T-helper 1 cell treated with Interleukin-12 subunit alpha and Interleukin-12 subunit beta and Interleukin-4 antibody, amounts not matched to agents 30 μg/mL and 1 μg/mL, for 36 hours (primary cell): ENCODE measurements around the gene MIA3.
"Not testable (repeated sequence)": the region's sequence is repeated elsewhere in the genome, so short reads cannot be mapped to it uniquely, and the experiment has no call there.

Experiments used
- H3K27ac Mint-ChIP-seq: one replicate; pipeline ENCODE4 v1.8.0; 2021; ENCODE audit warnings: mild to moderate bottlenecking, mixed read lengths
- H3K27me3 Mint-ChIP-seq: one replicate; pipeline ENCODE4 v1.8.0; 2021; ENCODE audit warnings: low read depth, mixed read lengths
- H3K36me3 Mint-ChIP-seq: one replicate; pipeline ENCODE4 v1.8.0; 2021; ENCODE audit warnings: low read depth, mixed read lengths
- H3K4me1 Mint-ChIP-seq: one replicate; pipeline ENCODE4 v1.8.0; 2021; ENCODE audit warnings: low read depth, mixed read lengths
- H3K4me3 Mint-ChIP-seq: one replicate; pipeline ENCODE4 v1.8.0; 2021; ENCODE audit warnings: mild to moderate bottlenecking, moderate library complexity, mixed read lengths
- H3K9me3 Mint-ChIP-seq: one replicate; pipeline ENCODE4 v1.8.0; 2021; ENCODE audit warnings: mixed read lengths

MIA3 gene

DNA sequence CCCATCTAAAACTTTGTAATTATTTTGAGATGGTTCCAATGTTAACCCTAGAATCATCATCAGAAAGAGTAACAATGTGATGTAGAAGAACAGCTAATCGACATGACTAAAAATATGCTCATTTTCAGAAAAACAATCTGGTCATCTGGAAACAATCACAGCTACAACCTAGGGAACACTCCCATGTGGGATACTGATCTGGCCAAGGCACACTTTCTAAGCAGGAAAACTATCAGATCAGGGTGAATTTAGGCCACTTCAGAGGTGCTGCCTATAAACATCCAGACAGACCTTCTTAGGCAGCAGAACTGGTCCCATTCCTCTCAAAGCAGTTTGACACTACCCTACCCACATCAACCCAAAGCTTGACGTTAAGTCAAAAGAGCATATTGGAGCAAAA lies 51.2 kb downstream of the MIA3 start:
- peaks cover 42% of the 10 kb centered on the region for H3K36me3 Mint-ChIP-seq

DNA sequence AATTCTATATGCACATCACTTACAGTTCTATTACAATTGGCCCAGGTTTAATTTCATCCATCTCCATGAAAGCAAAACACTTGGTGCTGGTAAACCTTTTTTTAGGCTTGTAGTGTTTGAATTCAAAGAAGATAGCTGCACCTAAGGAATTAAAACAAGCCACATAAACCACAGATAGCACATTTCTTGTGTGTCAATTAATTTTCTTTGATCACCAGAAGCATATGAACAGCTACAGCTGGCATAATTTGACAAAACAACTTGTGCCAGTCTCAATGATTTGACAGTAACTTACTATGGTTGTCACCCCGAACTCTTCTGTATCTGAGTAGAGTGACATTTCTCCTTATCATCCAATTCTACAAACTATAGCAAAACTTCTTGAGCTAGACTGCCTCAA lies 52.2 kb downstream of the MIA3 start:
- H3K4me3 Mint-ChIP-seq = no peak overlapping the region

More for the DNA sequence above, 51.2 kb downstream of the MIA3 start:
- not testable (repeated sequence) for H3K27ac Mint-ChIP-seq, H3K9me3 Mint-ChIP-seq, H3K4me3 Mint-ChIP-seq, H3K27me3 Mint-ChIP-seq
- peaks cover 12% of the 10 kb centered on the region for H3K4me1 Mint-ChIP-seq

DNA sequence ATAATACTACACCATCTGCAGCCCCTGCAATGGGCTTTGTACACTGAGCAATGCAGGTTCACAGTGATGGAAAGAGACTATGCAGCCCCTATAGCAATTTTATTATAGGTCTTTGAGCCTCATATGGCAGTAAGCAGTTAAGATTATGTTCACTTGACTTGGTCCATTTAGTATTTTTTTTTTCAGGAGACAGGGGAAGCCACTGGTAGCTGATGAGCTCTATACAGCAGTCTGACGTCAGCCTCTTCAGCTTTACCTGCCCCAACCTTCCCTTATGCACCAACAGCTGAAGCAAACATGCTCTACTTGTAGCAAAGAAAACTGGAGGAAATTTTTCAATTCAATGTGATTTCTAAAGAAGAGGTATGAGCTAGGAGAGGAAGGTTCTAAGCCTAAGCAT lies 62.2 kb downstream of the MIA3 start:
- H3K36me3 Mint-ChIP-seq = peaks cover 20% of the 10 kb centered on the region
- H3K27ac Mint-ChIP-seq = no peak overlapping the region
- no peaks in the 10 kb centered on the region for H3K9me3 Mint-ChIP-seq
- no peaks in the 10 kb centered on the region for H3K27me3 Mint-ChIP-seq
- no peaks in the 10 kb centered on the region for H3K4me1 Mint-ChIP-seq
- no peak overlapping the region for H3K4me3 Mint-ChIP-seq

More for the DNA sequence above, 52.2 kb downstream of the MIA3 start:
- Mint-ChIP-seq H3K9me3 (no peaks in the 10 kb centered on the region), H3K36me3 (peaks cover 38% of the 10 kb centered on the region), H3K27ac (no peak overlapping the region), H3K27me3 (no peaks in the 10 kb centered on the region), H3K4me1 (peaks cover 12% of the 10 kb centered on the region)

DNA sequence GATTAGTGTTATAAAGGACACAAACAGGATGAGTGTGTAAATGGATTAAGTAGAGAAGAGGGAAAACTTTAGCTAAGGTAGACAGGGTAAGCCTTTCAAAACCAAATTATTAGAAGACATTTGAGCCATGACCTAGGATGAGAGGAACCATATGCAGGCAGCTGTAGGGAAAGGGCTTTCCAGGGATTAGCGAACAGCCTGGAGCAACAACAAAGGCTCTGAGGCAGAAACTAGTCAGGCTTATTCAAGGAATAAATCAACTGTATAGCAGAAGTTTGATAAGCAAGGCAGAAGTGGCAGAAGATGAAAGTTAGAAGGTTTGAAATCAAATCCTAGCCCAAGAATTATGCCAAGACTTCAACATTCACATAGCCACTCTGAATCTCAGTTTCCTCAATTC lies 73.1 kb downstream of the MIA3 start:
- Mint-ChIP-seq H3K27ac (no peak overlapping the region), H3K4me1 (peaks cover 6% of the 10 kb centered on the region), H3K27me3 (no peaks in the 10 kb centered on the region), H3K4me3 (no peak overlapping the region), H3K9me3 (no peaks in the 10 kb centered on the region), H3K36me3 (peaks cover 15% of the 10 kb centered on the region)

DNA sequence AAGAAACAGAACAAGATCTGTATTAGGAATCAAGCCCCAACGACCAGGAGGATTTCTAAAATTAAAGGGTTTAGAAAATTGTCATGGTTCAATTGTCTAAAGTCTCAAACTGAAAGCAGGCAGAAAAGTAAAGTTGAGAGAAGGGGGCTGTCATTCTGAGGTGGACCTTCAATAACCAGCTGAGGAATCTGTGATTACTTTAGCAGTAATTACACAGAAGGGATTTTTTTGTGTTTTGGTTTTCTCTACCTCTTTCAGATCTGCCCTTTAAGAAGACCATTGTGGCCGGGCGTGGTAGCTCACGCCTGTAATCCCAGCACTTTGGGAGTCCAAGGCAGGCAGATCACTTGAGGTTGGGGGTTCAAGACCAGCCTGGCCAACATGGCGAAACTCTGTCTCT lies 77.0 kb downstream of the MIA3 start:
- no peak overlapping the region for H3K4me3 Mint-ChIP-seq

DNA sequence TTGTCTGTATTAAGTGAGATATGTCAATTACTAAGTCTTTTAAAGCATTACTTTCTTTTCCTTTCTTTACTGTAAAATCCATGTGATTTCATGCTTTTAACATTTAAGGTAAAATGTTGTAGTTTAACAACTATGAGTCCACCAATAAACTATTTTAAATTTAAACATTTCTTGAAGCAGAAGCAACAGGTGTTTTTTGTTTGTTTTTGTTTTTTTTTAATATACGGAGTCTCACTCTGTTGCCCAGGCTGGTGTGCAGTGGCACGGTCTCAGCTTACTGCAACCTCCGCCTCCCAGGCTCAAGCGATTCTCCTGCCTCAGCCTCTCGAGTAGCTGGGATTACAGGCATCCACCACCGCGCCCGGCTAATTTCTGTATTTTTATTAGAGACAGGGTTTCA lies 78.8 kb downstream of the MIA3 start:
- Mint-ChIP-seq H3K27me3 (no peaks in the 10 kb centered on the region), H3K9me3 (no peaks in the 10 kb centered on the region), H3K4me1 (peaks cover 6% of the 10 kb centered on the region), H3K27ac (no peak overlapping the region), H3K4me3 (no peak overlapping the region), H3K36me3 (peaks cover 21% of the 10 kb centered on the region)

More for the DNA sequence above, 77.0 kb downstream of the MIA3 start:
- peaks cover 7% of the 10 kb centered on the region for H3K4me1 Mint-ChIP-seq
- H3K36me3 Mint-ChIP-seq = peaks cover 16% of the 10 kb centered on the region
- no peaks in the 10 kb centered on the region for H3K9me3 Mint-ChIP-seq
- H3K27me3 Mint-ChIP-seq = no peaks in the 10 kb centered on the region
- no peak overlapping the region for H3K27ac Mint-ChIP-seq

DNA sequence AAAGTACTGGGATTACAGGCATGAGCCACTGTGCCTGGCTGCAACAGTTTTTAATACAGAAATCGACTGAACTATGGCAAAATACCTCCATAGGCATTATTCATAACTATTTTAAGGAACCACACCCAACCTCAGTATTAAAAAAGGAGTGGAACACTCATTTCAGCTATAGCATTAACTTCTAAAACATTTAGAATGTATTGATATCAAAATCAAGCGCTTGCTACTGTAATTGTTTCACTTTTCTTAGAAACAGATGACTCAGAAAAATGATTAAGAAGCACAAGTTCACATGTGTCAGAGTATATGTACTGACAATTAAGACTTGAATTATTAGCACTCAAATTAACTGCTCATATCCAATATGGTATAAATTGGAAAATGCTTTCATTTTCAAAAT lies 79.3 kb downstream of the MIA3 start:
- Mint-ChIP-seq H3K27ac (no peak overlapping the region), H3K9me3 (no peaks in the 10 kb centered on the region), H3K4me1 (peaks cover 6% of the 10 kb centered on the region), H3K4me3 (no peak overlapping the region), H3K36me3 (peaks cover 22% of the 10 kb centered on the region), H3K27me3 (no peaks in the 10 kb centered on the region)

DNA sequence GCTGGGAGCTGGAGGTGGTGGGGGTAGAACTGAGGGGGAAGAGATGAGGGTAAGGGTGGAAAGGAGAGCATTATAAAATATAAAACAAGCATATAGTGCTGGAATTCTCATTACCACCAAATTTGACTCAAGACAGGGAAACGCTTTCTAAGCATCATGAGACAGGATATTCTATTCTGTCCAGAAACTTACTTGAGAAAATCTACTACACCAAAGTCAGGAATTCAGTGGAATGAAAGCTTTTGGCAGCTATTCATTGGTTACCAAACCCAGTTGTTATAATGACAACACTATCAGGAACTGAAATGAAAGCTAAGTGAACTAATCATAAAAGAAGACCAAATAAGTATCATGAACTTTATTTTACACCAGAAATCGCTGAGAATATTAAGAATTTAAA lies 79.9 kb downstream of the MIA3 start:
- H3K36me3 Mint-ChIP-seq = peaks cover 25% of the 10 kb centered on the region
- H3K9me3 Mint-ChIP-seq = no peaks in the 10 kb centered on the region
- H3K27ac Mint-ChIP-seq = no peak overlapping the region
- no peak overlapping the region for H3K4me3 Mint-ChIP-seq
- peaks cover 4% of the 10 kb centered on the region for H3K4me1 Mint-ChIP-seq
- H3K27me3 Mint-ChIP-seq = no peaks in the 10 kb centered on the region

DNA sequence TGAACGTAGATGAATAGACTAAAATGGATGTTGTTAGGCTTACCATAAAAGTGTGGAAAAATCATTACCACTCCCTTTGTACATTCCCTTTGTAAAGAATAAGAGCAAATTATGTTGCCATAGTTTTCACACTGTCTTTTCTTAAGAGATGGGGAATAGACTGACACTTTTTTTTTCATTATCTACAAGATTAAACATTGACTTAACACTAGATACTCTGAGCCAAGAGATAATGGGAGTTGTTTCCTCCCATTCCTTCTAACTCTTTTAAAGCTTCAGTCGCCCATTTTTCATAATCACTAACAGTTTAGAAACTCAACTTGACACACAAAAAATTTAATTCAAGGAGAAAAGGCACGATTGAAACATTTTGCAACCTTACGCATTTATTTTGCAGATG lies 84.3 kb downstream of the MIA3 start:
- Mint-ChIP-seq H3K4me1 (peaks cover 17% of the 10 kb centered on the region), H3K4me3 (no peak overlapping the region), H3K36me3 (peaks cover 46% of the 10 kb centered on the region), H3K27ac (no peak overlapping the region), H3K27me3 (no peaks in the 10 kb centered on the region), H3K9me3 (peaks cover 3% of the 10 kb centered on the region)

DNA sequence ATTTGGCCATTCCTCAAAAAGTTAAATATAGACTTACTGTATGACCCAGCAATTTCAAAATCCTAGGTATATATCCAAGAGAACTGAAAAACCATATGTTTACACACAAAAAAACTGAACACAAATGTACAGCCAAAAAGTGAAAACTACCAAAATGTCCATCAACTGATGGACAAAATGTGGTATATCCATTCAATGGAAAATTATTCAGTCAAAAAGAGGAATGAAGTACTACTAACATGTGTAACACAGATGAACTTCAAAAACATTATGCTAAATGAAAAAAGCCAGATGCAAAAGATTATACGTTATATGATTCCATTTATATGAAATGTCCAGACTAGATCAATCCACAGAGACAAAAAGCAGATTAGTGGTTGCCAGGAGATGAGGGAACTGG lies 86.4 kb downstream of the MIA3 start:
- H3K27me3 Mint-ChIP-seq = no peaks in the 10 kb centered on the region
- H3K9me3 Mint-ChIP-seq = peaks cover 3% of the 10 kb centered on the region
- H3K4me1 Mint-ChIP-seq = peaks cover 24% of the 10 kb centered on the region
- H3K4me3 Mint-ChIP-seq = no peak overlapping the region
- peaks cover 50% of the 10 kb centered on the region for H3K36me3 Mint-ChIP-seq
- H3K27ac Mint-ChIP-seq = no peak overlapping the region

DNA sequence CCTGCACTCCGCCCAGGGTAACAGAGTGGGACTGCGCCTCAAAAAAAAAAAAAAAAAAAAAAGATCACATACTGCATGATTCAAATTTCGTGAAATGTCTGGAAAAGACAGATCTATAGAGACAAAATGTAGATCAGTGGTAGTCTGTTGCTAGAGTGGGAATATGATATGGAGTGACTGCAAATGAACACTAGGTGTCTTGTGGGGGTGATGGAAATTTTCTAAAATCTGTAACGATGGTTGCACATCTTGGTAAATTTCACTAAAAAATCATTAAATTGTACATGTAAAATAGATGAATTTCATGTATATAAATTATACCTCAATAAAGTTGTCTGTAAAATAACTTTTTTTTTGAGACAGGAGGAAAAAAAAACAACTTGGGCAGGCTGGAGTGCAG lies 88.9 kb downstream of the MIA3 start:
- H3K36me3 Mint-ChIP-seq = peaks cover 53% of the 10 kb centered on the region
- no peaks in the 10 kb centered on the region for H3K27me3 Mint-ChIP-seq
- H3K4me3 Mint-ChIP-seq = no peak overlapping the region
- H3K27ac Mint-ChIP-seq = no peak overlapping the region
- H3K4me1 Mint-ChIP-seq = peaks cover 38% of the 10 kb centered on the region
- peaks cover 3% of the 10 kb centered on the region for H3K9me3 Mint-ChIP-seq

DNA sequence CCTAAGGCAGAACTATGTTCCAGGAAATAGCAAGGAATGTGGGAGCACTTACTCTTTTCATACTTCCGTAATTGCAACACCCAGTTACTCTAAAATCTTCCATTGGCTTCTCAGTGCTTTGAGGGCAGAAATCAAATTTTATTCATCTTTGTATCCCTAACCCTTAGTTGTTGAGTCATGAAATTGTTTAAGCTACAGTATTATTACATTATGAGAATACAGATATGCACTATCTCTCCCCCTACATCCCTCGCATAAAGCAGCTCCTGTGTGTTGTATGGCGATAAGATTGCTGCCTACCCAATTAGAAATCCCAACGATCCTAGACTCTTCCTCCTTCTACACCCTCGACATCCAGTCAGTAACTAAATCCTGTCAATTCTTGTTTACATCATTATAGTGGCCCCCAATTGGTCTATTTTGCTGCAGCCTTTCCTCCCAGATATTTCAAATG lies 91.8 kb downstream of the MIA3 start:
- H3K36me3 Mint-ChIP-seq = peaks cover 37% of the 10 kb centered on the region
- no peak overlapping the region for H3K4me3 Mint-ChIP-seq
- no peaks in the 10 kb centered on the region for H3K27me3 Mint-ChIP-seq
- H3K9me3 Mint-ChIP-seq = no peaks in the 10 kb centered on the region
- H3K27ac Mint-ChIP-seq = no peak overlapping the region
- H3K4me1 Mint-ChIP-seq = peaks cover 35% of the 10 kb centered on the region

DNA sequence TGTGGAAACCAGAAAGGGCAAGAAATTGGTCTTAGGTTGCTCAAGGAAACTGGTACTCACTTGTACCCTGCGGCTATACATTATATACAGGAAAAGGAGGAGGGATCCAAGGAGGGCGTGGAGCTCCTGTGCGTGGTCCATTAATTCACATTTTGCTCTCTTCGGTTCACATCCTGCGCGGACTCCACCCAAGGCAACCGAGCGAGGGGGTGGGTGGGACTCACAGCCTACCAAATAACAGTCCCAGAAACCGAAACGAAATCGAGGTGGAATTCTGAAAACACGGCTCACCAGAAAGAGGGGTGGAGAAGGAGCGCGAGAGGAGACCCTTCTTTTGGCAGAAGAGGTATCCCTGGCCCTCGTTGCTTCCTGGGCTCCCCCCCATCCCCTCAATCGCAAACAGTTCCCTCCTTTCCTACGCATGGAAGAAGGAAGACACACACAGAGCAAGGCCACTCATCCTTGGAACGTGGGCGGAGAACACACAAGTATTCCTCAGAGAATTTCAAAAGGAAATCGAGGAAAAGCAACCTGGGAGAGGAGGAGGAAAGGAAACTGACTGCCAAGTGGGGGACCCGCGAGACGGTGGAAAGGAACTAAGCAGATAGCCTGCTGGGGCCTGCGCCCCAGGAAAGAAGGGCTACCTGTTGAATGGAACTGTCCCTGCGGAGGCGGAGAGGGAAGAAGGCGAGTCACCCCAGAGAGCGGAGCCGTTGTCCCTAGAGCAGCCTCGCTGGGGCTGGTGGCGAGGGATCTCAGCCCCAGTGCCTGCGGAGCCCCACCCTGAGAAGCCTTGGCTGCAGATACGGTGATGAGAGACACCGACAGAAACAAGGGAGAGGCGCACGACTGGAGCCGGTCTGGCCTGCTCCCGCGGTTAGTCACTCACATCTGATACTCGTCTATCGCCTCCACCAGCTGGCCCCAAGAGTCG lies 93.7 kb downstream of the MIA3 start:
- Mint-ChIP-seq H3K27me3 (no peaks in the 10 kb centered on the region), H3K4me3 (peak overlapping the region; percentile 94), H3K4me1 (peaks cover 34% of the 10 kb centered on the region), H3K36me3 (peaks cover 32% of the 10 kb centered on the region), H3K27ac (peak overlapping the region; percentile 99), H3K9me3 (no peaks in the 10 kb centered on the region)

DNA sequence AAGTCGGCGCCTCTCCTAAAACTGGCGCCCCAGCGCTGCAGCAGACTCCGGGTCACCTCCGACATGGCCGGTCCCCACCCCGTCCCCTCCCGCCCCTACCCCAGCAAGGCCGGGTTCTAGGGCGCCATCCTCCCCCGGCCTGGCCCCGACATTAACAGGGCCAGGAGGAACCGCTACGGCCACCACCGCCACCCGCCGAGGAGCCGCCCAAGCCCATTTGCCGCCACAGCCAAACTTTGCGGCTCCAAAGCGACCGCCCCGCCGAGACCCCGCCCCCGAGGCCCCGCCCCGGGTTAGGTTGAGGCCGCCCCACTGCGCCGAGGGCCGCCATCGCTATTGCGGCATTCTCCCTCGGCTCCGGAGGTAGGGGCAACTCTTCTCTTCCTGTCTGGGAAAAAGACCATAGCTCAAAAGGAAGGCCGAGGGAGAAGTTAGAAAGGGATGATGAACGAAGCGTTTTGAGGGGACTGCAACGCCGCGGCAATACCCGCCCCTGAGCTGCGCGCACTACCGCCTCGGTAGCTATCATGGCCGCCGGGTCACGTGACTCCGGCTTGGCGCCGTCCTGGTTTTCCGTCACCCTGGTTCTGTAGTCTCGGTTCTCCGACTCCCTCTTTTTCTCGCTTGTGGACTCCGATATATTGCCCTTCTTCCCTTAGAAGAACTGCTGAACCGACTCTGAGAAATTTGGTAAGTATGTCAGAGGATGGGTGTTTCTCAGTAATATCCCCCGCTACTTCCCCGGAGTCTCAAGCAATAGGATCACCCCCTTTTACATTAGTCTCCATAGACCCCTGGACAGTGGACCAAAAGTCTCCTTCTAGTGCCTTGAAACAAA lies 94.6 kb downstream of the MIA3 start, which contains the start of the genes AIDA and BROX:
Gene AIDA (minus strand): TSS at position 239 of the 838 bp plus-strand sequence. CDS start 174 bp downstream, at position 65.
Gene BROX (plus strand): TSS at position 312 of the 838 bp plus-strand sequence. CDS start 3,136 bp downstream, outside the sequence.
- Mint-ChIP-seq H3K4me1 (peaks cover 36% of the 10 kb centered on the region), H3K27ac (peak within 1 kb of the TSS; percentile 99), H3K36me3 (peaks cover 32% of the 10 kb centered on the region), H3K27me3 (no peaks in the 10 kb centered on the region), H3K9me3 (no peaks in the 10 kb centered on the region), H3K4me3 (peak within 1 kb of the TSS; percentile 94)
